Left cardiac atrium (tissue), 4 donors: Measurements from ENCODE around the gene BBS9. TPM values are rescaled to one million over a fixed set of nuclear protein-coding genes. Genes with fewer than 3 reads are reported as not detected.

Experiments used
- ATAC-seq, 2 donors: fragments of 200-7000 bp; cut with Tn5 transposase; one replicate each; pipeline ENCODE4 v1.9.1; 2020; ENCODE audit warnings: mild to moderate bottlenecking in 2 of 2, moderate library complexity in 2 of 2
- DNase-seq: peaks from one replicate; pipeline ENCODE4 v3.0.0-alpha.2; 2020
- intact Hi-C, 2 donors: fragments of 100-400 bp; cut with DNase I; formaldehyde crosslinking; loops; one replicate each; pipeline versions ENCODE4 v1.14.1 to v1.15.1; 2022 to 2023
- total RNA-seq, 2 donors: library from RNA; stranded (reverse); fragmentation: NEBNext Ultra II Directional; extraction: Animal tissue kit (Norgen Biotek cat#: 25700); gene quantifications; one replicate each; pipeline ENCODE4 v1.2.1, GENCODE V29; 2021
- donor health status: DM: no; HTN: yes; CAD: no.
- donor health status: DM: no; HTN: yes; CAD: no; lungs with severe emphysema.
- donor health status: DM: yes; HTN: yes; CAD: no.
- donor health status: Dilated cardiomyopathy.

Gene BBS9
- total RNA-seq, 2 donors from 2014 or later: 9.6 to 14.1 TPM

DNA sequence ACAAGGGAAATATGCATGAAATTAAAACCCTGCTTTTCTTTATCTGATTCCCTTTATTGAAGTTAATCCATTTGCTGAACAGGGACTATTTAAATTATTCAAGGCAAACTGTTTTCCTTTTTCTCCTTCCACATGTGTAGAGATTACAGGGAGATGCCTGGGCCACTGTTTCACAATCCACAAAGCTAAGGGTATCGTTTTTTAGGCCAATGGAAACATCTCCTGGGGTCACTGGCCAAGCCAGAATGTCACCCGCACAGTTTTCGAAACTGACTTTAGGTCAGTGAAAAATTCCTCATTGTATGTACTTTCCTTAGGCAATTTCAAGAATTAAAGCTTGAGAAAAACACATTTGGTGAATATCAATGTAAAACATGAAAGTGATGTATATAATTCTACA lies 516.8 kb downstream of the BBS9 start:
- DNase-seq (no peak), ATAC-seq (no peak)
- intact Hi-C loops: no loop called here

GRCh38 chr7:33646891-33647391 lies 517.6 kb downstream of the BBS9 start:
- no peak for ATAC-seq
- DNase-seq: no peak
- intact Hi-C loops: no loop called here

DNA sequence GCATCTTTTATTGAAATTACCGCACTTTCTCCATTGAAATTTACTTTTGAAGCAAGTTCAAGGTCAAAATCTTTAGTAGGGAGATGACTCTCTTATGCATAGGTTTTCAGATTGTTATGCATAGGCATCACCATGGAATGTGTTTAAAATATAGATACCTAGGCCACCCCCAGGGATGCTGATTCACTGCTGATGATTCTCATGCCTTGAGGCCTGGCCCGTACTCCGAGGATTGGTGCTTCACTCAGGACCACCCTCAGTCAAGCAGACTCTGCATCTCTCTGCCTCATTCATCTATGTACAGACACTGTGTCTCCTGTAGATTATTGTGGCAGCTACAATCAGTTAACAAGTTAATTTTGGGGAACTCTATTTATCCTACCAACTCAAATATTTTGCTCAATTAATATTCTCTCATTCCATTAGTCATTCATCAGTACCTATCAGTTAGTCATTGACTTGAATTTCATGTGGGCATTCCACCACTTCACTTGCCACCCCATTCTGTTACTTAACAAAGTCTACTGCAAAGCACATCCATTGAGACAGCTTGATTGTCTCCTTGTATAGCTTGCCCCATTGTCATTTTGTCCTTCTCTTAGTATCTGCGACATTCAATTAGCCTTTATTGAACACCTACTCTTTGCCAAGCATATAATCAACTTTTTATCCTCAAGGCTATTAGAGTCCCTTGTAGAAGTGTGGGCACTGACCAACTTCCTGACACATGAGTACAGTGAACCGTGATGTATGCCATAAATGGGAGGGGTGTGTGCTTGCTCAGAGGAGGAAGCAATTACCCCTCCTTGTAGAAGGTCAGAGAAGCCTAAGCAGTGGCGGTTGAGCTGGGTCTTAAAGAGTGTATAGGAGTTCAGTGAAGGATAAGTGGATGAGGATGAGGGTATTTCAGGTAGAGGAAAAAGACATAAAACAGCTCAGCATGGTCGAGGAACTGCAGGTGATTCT lies 520.4 kb downstream of the BBS9 start:
- intact Hi-C loops: no loop called here
- ATAC-seq (no peak), DNase-seq (no peak)

GRCh38 chr7:33650828-33651227 lies 521.5 kb downstream of the BBS9 start:
- ATAC-seq (no peak), DNase-seq (no peak)
- intact Hi-C loops: no loop called here

GRCh38 chr7:33651998-33652515 lies 522.7 kb downstream of the BBS9 start:
- intact Hi-C loops: no loop called here

DNA sequence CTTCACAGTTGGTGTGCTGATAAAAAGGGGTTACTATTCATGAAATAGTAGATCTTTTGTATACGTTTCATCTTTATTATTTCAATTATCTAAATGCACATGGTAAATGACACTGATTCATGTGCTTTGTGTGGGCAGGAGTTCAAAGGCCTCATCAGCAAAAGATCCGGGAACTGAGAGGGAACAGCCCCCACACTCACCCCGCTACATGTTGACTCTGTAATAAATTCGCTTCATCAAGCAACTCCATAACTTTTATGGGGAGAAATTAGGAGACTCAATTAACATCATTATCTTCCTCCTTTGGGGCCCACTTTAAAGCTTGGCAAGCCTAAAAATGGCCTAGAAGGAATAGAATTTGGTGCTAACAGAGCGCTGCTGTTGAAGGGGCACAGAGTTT lies 525.3 kb downstream of the BBS9 start:
- ATAC-seq (no peak), DNase-seq (no peak)
- intact Hi-C loops: no loop called here

More at GRCh38 chr7:33651998-33652515, 522.7 kb downstream of the BBS9 start:
- ATAC-seq: no peak
- DNase-seq: no peak

Other genes starting within 250 kb of the BBS9 start
- 10 to 100 TPM; 20.4 to 22.6 TPM for gene KBTBD2, start 237.8 kb upstream of the BBS9 start, total RNA-seq
- 100 to 1,000 TPM; 116 to 122 TPM for gene FKBP9, start 172.1 kb upstream of the BBS9 start, total RNA-seq
- 10 to 100 TPM; 20.1 to 21.2 TPM for gene NT5C3A, start 66.8 kb upstream of the BBS9 start, total RNA-seq
- gene RP9, start 20.2 kb upstream of the BBS9 start, total RNA-seq: 10 to 100 TPM; 15.2 to 16.6 TPM